ENCODE measurements around the gene TNC. TPM values are rescaled to one million over a fixed set of nuclear protein-coding genes. Genes with fewer than 3 reads are reported as not detected.
A peak's percentile ranks its signal among the peaks of the same experiment; 100 is the strongest.

The TNC gene
- polyA plus RNA-seq, 1 experiment: 648 TPM

GRCh38 chr9:115116421-115117284 is 1.3 kb downstream of the TNC start:
- ChIA-PET POLR2A (interaction anchor here (0.6 kb wide), 1 partner anchor 90 kb away, joined by 3 read pairs; no protein-coding TSS in a partner anchor), CTCF (interaction anchor here (0.9 to 1.1 kb wide), 2 partner anchors 17 to 42 kb away, joined by 3 read pairs; no protein-coding TSS in a partner anchor)
- no peak for DNase-seq (ENCODE audit: low read depth)
- no peaks in the 10 kb centered on the region for H3K27me3 ChIP-seq (ENCODE audit: control insufficient read depth, insufficient read depth, low read length)
- H3K4me3 ChIP-seq (ENCODE audit: low read depth, low read length): peak overlapping the region; percentile 50
- TF ChIP-seq CTCF (IDR thresholded peaks at IDR 0.05; ENCODE audit: insufficient read depth, low read depth, low read length): no peak
- 0 out of 2 replicates have a peak, but pooled peaks cover 2% of the 10 kb centered on the region for H3K36me3 ChIP-seq (ENCODE audit: control insufficient read depth, insufficient read depth, low read length)

GRCh38 chr9:115115924-115116323 is 2.0 kb downstream of the TNC start:
- ChIA-PET POLR2A (interaction anchor here (0.6 kb wide), 1 partner anchor 91 kb away, joined by 3 read pairs; no protein-coding TSS in a partner anchor), CTCF (interaction anchor here (0.9 to 1.1 kb wide), 2 partner anchors 18 to 43 kb away, joined by 3 read pairs; no protein-coding TSS in a partner anchor)
- H3K4me3 ChIP-seq (ENCODE audit: low read depth, low read length): peak overlapping the region; percentile 50
- H3K27me3 ChIP-seq (ENCODE audit: control insufficient read depth, insufficient read depth, low read length): no peaks in the 10 kb centered on the region
- DNase-seq (ENCODE audit: low read depth): no peak
- H3K36me3 ChIP-seq (ENCODE audit: control insufficient read depth, insufficient read depth, low read length): 0 out of 2 replicates have a peak, but pooled peaks cover 2% of the 10 kb centered on the region
- TF ChIP-seq CTCF (IDR thresholded peaks at IDR 0.05; ENCODE audit: insufficient read depth, low read depth, low read length): no peak

- H3K27me3 ChIP-seq (ENCODE audit: control insufficient read depth, insufficient read depth, low read length): no peaks in the 10 kb centered on the region
- POLR2A ChIA-PET: no interaction called here
- H3K36me3 ChIP-seq (ENCODE audit: control insufficient read depth, insufficient read depth, low read length): 0 out of 2 replicates have a peak, but pooled peaks cover 2% of the 10 kb centered on the region
- no peak for TF ChIP-seq CTCF (IDR thresholded peaks at IDR 0.05; ENCODE audit: insufficient read depth, low read depth, low read length)
- CTCF ChIA-PET: interaction anchor here (0.6 to 1.3 kb wide), 3 partner anchors 13 to 44 kb away, joined by 3 to 4 read pairs (median 3); no protein-coding TSS in a partner anchor
- no peak for DNase-seq (ENCODE audit: low read depth)
- no peak overlapping the region for H3K4me3 ChIP-seq (ENCODE audit: low read depth, low read length)
Measured at GRCh38 chr9:115115117-115115880, 2.7 kb downstream of the TNC start.

GRCh38 chr9:115114546-115114945 is 3.4 kb downstream of the TNC start:
- CTCF ChIA-PET: interaction anchor here (0.6 to 1.3 kb wide), 3 partner anchors 12 to 44 kb away, joined by 3 to 4 read pairs (median 3); no protein-coding TSS in a partner anchor
- no peak for TF ChIP-seq CTCF (IDR thresholded peaks at IDR 0.05; ENCODE audit: insufficient read depth, low read depth, low read length)
- H3K4me3 ChIP-seq (ENCODE audit: low read depth, low read length): no peak overlapping the region
- POLR2A ChIA-PET: no interaction called here
- DNase-seq (ENCODE audit: low read depth): no peak
- H3K27me3 ChIP-seq (ENCODE audit: control insufficient read depth, insufficient read depth, low read length): no peaks in the 10 kb centered on the region
- H3K36me3 ChIP-seq (ENCODE audit: control insufficient read depth, insufficient read depth, low read length): 0 out of 2 replicates have a peak, but pooled peaks cover 2% of the 10 kb centered on the region

Data from BJ (cell line).